IMR-90 (cell line): ENCODE measurements around the gene ATF7IP2. TPM values are rescaled to one million over a fixed set of nuclear protein-coding genes. Genes with fewer than 3 reads are reported as not detected.

Source experiments
- ATAC-seq: fragments of 200-7000 bp; cut with Tn5 transposase; 2 replicates; pipeline ENCODE4 v1.9.1; 2020; ENCODE audit warnings: low read depth, mild to moderate bottlenecking, moderate library complexity
- BruUV-seq: library from RNA; stranded (reverse); fragments of 400-500 nt; replicated peaks from 2 replicates; lab custom pipeline; 2021; lab: Mats Ljungman, UMichigan
- CTCF ChIA-PET: fragments of 300-600 bp; formaldehyde crosslinking; extraction: SDS; loops from one replicate; lab custom pipeline; 2021; ENCODE audit warnings: antibody characterized with exemption; lab: Yijun Ruan, JAX
- POLR2A ChIA-PET: fragments of 300-600 bp; sonication (Branson Sonifier 250); formaldehyde crosslinking; loops from one replicate; lab custom pipeline; 2022; ENCODE audit warnings: antibody characterized with exemption; ENCODE audit not compliant: unreplicated experiment; lab: Charles Lee
- DNase-seq: peaks from one replicate; pipeline ENCODE4 v3.0.0; 2013
- H2AFZ ChIP-seq: replicated peaks from 2 replicates; pipeline ENCODE3; 2013; ENCODE audit warnings: low read length, mild to moderate bottlenecking; ENCODE audit not compliant: poor library complexity
- H2AK5ac ChIP-seq: 2 replicates; pipeline ENCODE4 v1.6.1; 2013; ENCODE audit warnings: low read depth, low read length, inconsistent platforms
- H2AK9ac ChIP-seq: replicated peaks from 2 replicates; pipeline ENCODE3; 2013; ENCODE audit warnings: mild to moderate bottlenecking, low read depth, low read length, moderate library complexity; ENCODE audit not compliant: poor library complexity
- H2BK120ac ChIP-seq: 2 replicates; pipeline ENCODE4 v1.6.1; 2013; ENCODE audit warnings: low read depth, low read length, inconsistent platforms
- H2BK15ac ChIP-seq: 3 replicates; pipeline ENCODE4 v1.6.1; 2013; ENCODE audit warnings: low read depth, low read length, inconsistent platforms
- H2BK20ac ChIP-seq: 2 replicates; pipeline ENCODE4 v1.6.1; 2013; ENCODE audit warnings: low read depth, mild to moderate bottlenecking, inconsistent platforms, low read length, moderate library complexity
- H2BK5ac ChIP-seq: 2 replicates; pipeline ENCODE4 v1.6.1; 2013; ENCODE audit warnings: mild to moderate bottlenecking, low read depth, low read length, inconsistent platforms; ENCODE audit not compliant: poor library complexity, severe bottlenecking
- H3K14ac ChIP-seq: replicated peaks from 2 replicates; pipeline ENCODE4 v1.6.1; 2013; ENCODE audit warnings: low read depth, low read length, inconsistent platforms
- H3K18ac ChIP-seq: 2 replicates; pipeline ENCODE4 v1.6.1; 2013; ENCODE audit warnings: low read depth, low read length, control low read depth
- H3K23ac ChIP-seq: 2 replicates; pipeline ENCODE4 v1.6.1; 2013; ENCODE audit warnings: low read depth, low read length, inconsistent platforms
- H3K27ac ChIP-seq: 2 replicates; pipeline ENCODE4 v1.5.1; 2013; ENCODE audit warnings: mild to moderate bottlenecking, control low read depth, low read length; ENCODE audit not compliant: insufficient read depth
- H3K27me3 ChIP-seq: 2 replicates; pipeline ENCODE4 v1.6.1; 2013; ENCODE audit warnings: low read length; ENCODE audit not compliant: control insufficient read depth, insufficient read depth
- H3K36me3 ChIP-seq: 2 replicates; pipeline ENCODE4 v1.6.1; 2013; ENCODE audit warnings: low read length, mixed read lengths; ENCODE audit not compliant: control insufficient read depth, insufficient read depth
- H3K4ac ChIP-seq: 2 replicates; pipeline ENCODE4 v1.6.1; 2013; ENCODE audit warnings: low read depth, low read length, inconsistent platforms
- H3K4me1 ChIP-seq: 2 replicates; pipeline ENCODE4 v1.6.1; 2013; ENCODE audit warnings: low read length, mixed read lengths; ENCODE audit not compliant: control insufficient read depth, insufficient read depth
- H3K4me2 ChIP-seq: 2 replicates; pipeline ENCODE4 v1.6.1; 2013; ENCODE audit warnings: low read depth, mild to moderate bottlenecking, control low read depth, low read length, moderate library complexity
- H3K4me3 ChIP-seq: 2 replicates; pipeline ENCODE4 v1.5.1; 2013; ENCODE audit warnings: low read depth, mild to moderate bottlenecking, control low read depth, low read length, moderate library complexity; ENCODE audit not compliant: insufficient read depth
- H3K56ac ChIP-seq: 2 replicates; pipeline ENCODE4 v1.6.1; 2013; ENCODE audit warnings: low read length, inconsistent platforms; ENCODE audit not compliant: insufficient read depth; ENCODE audit errors: extremely low read depth
- H3K79me1 ChIP-seq, 2 experiments: 2 replicates each; pipeline ENCODE4 v1.6.1; 2013; ENCODE audit warnings: low read length in 2 of 2, inconsistent platforms in 1 of 2, low read depth in 1 of 2
- H3K9ac ChIP-seq: 2 replicates; pipeline ENCODE4 v1.6.1; 2013; ENCODE audit warnings: low read depth, low read length, control low read depth
- H3K9me1 ChIP-seq: 2 replicates; pipeline ENCODE4 v1.6.1; 2013; ENCODE audit warnings: low read length, inconsistent platforms; ENCODE audit not compliant: insufficient read depth
- H3K9me3 ChIP-seq: 2 replicates; pipeline ENCODE4 v1.6.1; 2013; ENCODE audit warnings: low read length; ENCODE audit not compliant: control insufficient read depth, insufficient read depth
- H4K20me1 ChIP-seq: 2 replicates; pipeline ENCODE4 v1.6.1; 2013; ENCODE audit warnings: low read length, inconsistent platforms; ENCODE audit not compliant: insufficient read depth
- H4K5ac ChIP-seq: 2 replicates; pipeline ENCODE4 v1.6.1; 2013; ENCODE audit warnings: mild to moderate bottlenecking, low read depth, low read length, control low read depth
- H4K8ac ChIP-seq, 2 experiments: 2 replicates each; pipeline ENCODE4 v1.6.1; 2013; ENCODE audit warnings: low read depth in 2 of 2, low read length in 2 of 2, control low read depth in 1 of 2, inconsistent platforms in 1 of 2
- H4K91ac ChIP-seq: 2 replicates; pipeline ENCODE4 v1.6.1; 2013; ENCODE audit warnings: low read depth, low read length, inconsistent platforms; ENCODE audit not compliant: insufficient read depth
- BHLHE40 ChIP-seq: fragments of 150-350 bp; IDR thresholded peaks from 2 replicates; pipeline ENCODE4 v1.6.1; 2016; ENCODE audit warnings: mild to moderate bottlenecking, low read depth, low read length
- CEBPB ChIP-seq: IDR thresholded peaks from 2 replicates; pipeline ENCODE4 v1.6.1; 2012; ENCODE audit warnings: low read depth, low read length, improper control_type of control experiment
- CHD1 ChIP-seq: IDR thresholded peaks from 2 replicates; pipeline ENCODE4 v1.6.1; 2012; ENCODE audit warnings: low read depth, low read length, improper control_type of control experiment
- CTCF ChIP-seq: conservative IDR thresholded peaks from 2 replicates; pipeline ENCODE4 v1.5.1; 2012; ENCODE audit warnings: mild to moderate bottlenecking, low read depth, low read length, improper control_type of control experiment
- ELK1 ChIP-seq: fragments of 150-350 bp; IDR thresholded peaks from 2 replicates; pipeline ENCODE4 v1.6.1; 2016; ENCODE audit warnings: low read depth, mild to moderate bottlenecking, low read length, moderate library complexity, borderline replicate concordance
- FOS ChIP-seq: fragments of 150-350 bp; IDR thresholded peaks from 2 replicates; pipeline ENCODE4 v1.6.1; 2016; ENCODE audit warnings: low read depth, low read length
- MAFK ChIP-seq: IDR thresholded peaks from 2 replicates; pipeline ENCODE4 v1.6.1; 2012; ENCODE audit warnings: low read depth, low read length, improper control_type of control experiment
- MAZ ChIP-seq: IDR thresholded peaks from 2 replicates; pipeline ENCODE4 v1.6.1; 2012; ENCODE audit warnings: low read depth, mild to moderate bottlenecking, low read length, improper control_type of control experiment, moderate library complexity, borderline replicate concordance
- MXI1 ChIP-seq: IDR thresholded peaks from 2 replicates; pipeline ENCODE4 v1.6.1; 2012; ENCODE audit warnings: low read depth, mild to moderate bottlenecking, low read length, moderate library complexity, borderline replicate concordance
- NFE2L2 ChIP-seq: fragments of 150-350 bp; IDR thresholded peaks from 2 replicates; pipeline ENCODE4 v1.6.1; 2016; ENCODE audit warnings: low read depth, mild to moderate bottlenecking, low read length
- POLR2A ChIP-seq: IDR thresholded peaks from 2 replicates; pipeline ENCODE4 v1.6.1; 2012; ENCODE audit warnings: mild to moderate bottlenecking, low read depth, low read length
- RAD21 ChIP-seq: IDR thresholded peaks from 2 replicates; pipeline ENCODE4 v1.6.1; 2012; ENCODE audit warnings: low read length, improper control_type of control experiment
- RCOR1 ChIP-seq: IDR thresholded peaks from 2 replicates; pipeline ENCODE4 v1.6.1; 2012; ENCODE audit warnings: mild to moderate bottlenecking, low read length, improper control_type of control experiment; ENCODE audit not compliant: insufficient replicate concordance
- RFX5 ChIP-seq: IDR thresholded peaks from 2 replicates; pipeline ENCODE4 v1.8.0; 2012; ENCODE audit warnings: low read depth, mild to moderate bottlenecking, low read length, moderate library complexity
- SMC3 ChIP-seq: fragments of 150-350 bp; IDR thresholded peaks from 2 replicates; pipeline ENCODE4 v1.6.1; 2016; ENCODE audit warnings: low read depth, mild to moderate bottlenecking, antibody characterized with exemption, low read length, moderate library complexity
- WGBS, 2 experiments: methylation state at CpG; one replicate each; pipeline versions ENCODE4 v1.1.5 to v1.1.7; 2013; ENCODE audit warnings: missing lambda C conversion rate in 2 of 2; ENCODE audit not compliant: insufficient read length in 1 of 2; ENCODE audit errors: extremely low coverage in 2 of 2; 5-methylcytosine and 5-hydroxymethylcytosine counted together
- dilution Hi-C: fragments of 300-500 bp; cut with HindIII; formaldehyde crosslinking; loops from one replicate; pipeline ENCODE4 v1.14.3; 2018; ENCODE audit warnings: low sequenced_read_pairs; ENCODE audit not compliant: unreplicated experiment
- in situ Hi-C: fragments of 300-500 bp; cut with MboI; formaldehyde crosslinking; loops from 3 replicates; pipeline ENCODE4 v1.14.3; 2019; ENCODE audit warnings: low sequenced_read_pairs, inconsistent platforms, mixed read lengths
- intact Hi-C: fragments of 100-400 bp; cut with micrococcal nuclease; formaldehyde crosslinking; loops from 2 replicates; pipeline ENCODE4 v1.10.0; 2022
- polyA plus RNA-seq, 3 experiments: library from polyadenylated mRNA; depleted of rRNA; stranded (reverse); fragments of >200 nt; gene quantifications; 2 replicates each; pipeline ENCODE4 v1.2.3, GENCODE V29; 2012; ENCODE audit warnings: low replicate concordance in 1 of 3
- total RNA-seq: library from RNA; depleted of rRNA; stranded (reverse); fragments of >200 nt; gene quantifications from 2 replicates; pipeline ENCODE4 v1.2.3, GENCODE V29; 2012
- TF ChIP-seq, protein P1 (sequence below): fragments of 150-350 bp; IDR thresholded peaks from 2 replicates; pipeline ENCODE4 v1.6.1; 2017; ENCODE audit warnings: mild to moderate bottlenecking, antibody characterized with exemption, low read length, low read depth

Gene ATF7IP2
- total and polyA plus RNA-seq, 2 of the 4 experiments (the other 2 are of a cell fraction), result 2.7 to 3.6 TPM

DNA sequence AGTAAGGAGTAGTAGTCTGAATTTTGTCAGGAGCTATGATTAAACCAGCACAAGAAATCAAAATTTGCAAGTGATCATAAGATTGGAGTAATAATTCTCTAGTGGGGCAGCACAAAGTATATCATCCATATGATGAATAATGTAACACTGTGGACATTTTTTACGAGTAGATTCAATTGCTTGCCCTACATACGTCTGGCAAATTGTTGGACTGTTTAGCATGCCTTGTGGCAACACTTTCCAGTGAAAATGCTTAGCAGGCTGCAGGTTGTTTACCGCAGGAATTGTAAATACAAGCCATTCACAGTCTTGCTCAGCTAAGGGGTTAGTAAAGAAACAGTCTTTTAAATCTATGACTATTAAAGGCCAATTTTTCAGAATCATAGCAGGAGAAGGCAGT, 35.7 kb downstream of the ATF7IP2 start:
- Histone ChIP-seq H3K36me3 (no peaks in the 10 kb centered on the region), H2AFZ (no peak overlapping the region), H3K4me3 (no peak overlapping the region), H4K20me1 (no peaks in the 10 kb centered on the region), H3K4me1 (no peaks in the 10 kb centered on the region), H2BK5ac (no peak overlapping the region), H2AK5ac (no peak overlapping the region), H3K4me2 (no peak overlapping the region), H3K14ac (no peak overlapping the region), H4K5ac (no peak overlapping the region), H3K56ac (no peak overlapping the region), H3K9ac (no peak overlapping the region), H3K27ac (no peak overlapping the region), H3K23ac (no peak overlapping the region), H2BK15ac (no peak overlapping the region), H3K79me1 (no peaks in the 10 kb centered on the region), H3K4ac (no peak overlapping the region), H2BK20ac (no peak overlapping the region), H4K91ac (no peak overlapping the region), H4K8ac (no peak overlapping the region), H2BK120ac (no peak overlapping the region), H3K9me3 (peaks cover 6% of the 10 kb centered on the region), H3K9me1 (no peaks in the 10 kb centered on the region), H2AK9ac (no peak overlapping the region), H3K18ac (no peak overlapping the region), H3K27me3 (no peaks in the 10 kb centered on the region)
- TF ChIP-seq ELK1, result no peak
- TF ChIP-seq RAD21, result no peak
- TF ChIP-seq RCOR1, result no peak
- no peak for TF ChIP-seq MXI1
- TF ChIP-seq CTCF, result no peak
- TF ChIP-seq, protein P1, sequence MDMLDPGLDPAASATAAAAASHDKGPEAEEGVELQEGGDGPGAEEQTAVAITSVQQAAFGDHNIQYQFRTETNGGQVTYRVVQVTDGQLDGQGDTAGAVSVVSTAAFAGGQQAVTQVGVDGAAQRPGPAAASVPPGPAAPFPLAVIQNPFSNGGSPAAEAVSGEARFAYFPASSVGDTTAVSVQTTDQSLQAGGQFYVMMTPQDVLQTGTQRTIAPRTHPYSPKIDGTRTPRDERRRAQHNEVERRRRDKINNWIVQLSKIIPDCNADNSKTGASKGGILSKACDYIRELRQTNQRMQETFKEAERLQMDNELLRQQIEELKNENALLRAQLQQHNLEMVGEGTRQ, result no peak
- no peak for TF ChIP-seq RFX5
- TF ChIP-seq POLR2A, result no peak
- no peak for TF ChIP-seq FOS
- TF ChIP-seq BHLHE40, result no peak
- TF ChIP-seq SMC3, result no peak
- TF ChIP-seq CHD1, result no peak
- TF ChIP-seq NFE2L2, result no peak
- TF ChIP-seq MAFK, result no peak
- TF ChIP-seq MAZ, result no peak
- TF ChIP-seq CEBPB, result no peak
- DNase-seq, result no peak
- no peak for ATAC-seq
- ChIA-PET CTCF (interaction anchor here (0.6 kb wide), 1 partner anchor 144 kb away, joined by 3 read pairs; no protein-coding TSS in a partner anchor), POLR2A (no interaction called here)
- no CpG with 5 or more reads among the region's 3 CpGs for WGBS, 2 experiments
- dilution Hi-C loops (no loop called here), intact Hi-C loops (no loop called here), in situ Hi-C loops (no loop called here)
- BruUV-seq, result no TSS peak
